GM21723 (cell line): Measurements from ENCODE around the gene SEPTIN12.

Source experiments
- ATAC-seq: cut with Tn5 transposase; IDR thresholded peaks from one replicate; pipeline ENCODE4 v1.9.1; 2021; ENCODE audit warnings: mild to moderate bottlenecking, moderate library complexity; ENCODE audit not compliant: unreplicated experiment

Gene SEPTIN12

DNA sequence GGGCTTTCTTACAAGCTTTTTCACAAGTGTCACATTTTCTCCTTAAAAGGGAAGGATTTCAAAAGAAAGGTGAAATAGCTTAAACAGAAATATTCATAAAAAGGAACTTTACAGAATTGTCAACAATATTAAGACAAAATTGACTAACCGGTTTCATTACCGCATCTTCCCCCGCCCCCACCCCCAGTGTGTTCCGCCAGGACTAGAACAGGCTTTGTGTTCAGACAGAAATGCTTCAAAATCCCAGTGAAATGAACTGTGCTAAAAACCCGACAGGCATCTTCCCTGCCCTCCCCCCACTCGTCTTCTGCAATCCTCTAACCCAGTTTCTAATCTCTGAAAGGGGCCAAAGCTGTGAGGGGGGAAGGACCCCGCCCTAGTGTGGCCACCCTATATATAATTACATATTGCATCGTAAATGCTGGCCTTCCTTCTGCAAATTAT is 15.3 kb upstream of the SEPTIN12 start:
- ATAC-seq: no peak

DNA sequence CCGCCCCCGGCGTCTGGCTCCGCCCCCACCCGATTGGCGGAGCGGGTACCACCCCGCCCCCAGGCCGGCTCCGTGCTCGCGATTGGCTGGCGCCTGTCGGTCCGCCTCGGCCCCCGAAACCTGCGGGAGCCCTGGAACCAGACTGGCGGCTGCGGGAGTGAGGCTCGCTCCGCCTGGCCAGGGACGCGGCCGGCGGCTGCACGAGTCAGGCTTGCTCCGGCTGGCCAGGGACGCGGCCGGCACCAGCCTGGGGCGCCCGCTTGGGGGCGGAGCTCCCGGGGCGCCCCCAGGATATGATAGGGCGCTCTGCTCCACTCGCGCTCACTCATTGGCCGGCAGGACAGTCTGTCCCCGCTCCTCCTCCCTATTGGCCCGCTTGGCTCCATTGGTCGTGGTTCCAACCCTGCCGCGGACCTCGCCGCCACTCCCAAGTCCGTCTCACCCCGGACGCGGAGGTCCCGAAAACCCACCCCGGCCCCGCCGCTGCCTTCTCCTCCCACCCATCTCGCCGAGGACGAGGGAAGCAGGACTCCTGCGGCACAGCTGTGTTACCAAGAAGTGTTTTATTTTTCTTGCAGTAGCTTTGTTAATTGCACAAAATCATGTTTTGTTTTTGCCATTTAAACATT is 14.6 kb upstream of the SEPTIN12 start:
- peak; percentile 91 for ATAC-seq

DNA sequence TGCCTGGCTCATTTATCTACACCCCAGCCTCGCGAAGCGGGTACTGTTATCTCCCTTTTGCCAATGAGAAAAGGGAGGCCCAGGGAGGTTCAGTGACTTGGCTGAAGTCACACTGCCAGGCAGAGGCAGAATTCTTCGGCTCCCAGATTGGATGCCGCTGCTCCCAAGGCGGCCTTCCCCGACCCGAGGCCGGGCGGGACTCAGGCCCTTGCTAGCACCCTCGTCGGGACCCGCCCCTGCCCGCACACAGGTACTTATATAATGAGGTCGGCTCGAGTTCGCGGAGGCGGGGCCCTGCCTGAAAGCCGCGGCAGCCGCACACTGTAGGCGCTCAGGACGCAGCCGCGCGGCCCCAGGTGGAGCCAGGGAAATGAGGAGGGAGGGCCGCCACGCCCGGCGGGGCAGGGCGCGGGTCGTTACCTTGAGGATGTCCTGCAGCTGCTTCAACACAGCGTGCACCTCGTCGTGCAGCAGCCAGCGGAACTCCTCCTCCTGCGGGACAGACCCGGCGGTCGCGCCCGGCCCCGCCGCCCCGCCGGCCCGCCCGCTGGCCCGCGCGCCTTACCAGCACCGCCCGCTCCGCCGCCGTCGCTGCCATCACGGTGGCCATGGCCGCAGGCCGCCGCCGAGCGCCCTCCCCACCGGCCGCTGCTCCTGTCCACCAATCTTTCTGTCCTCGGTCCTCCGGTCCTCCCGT is 14.0 kb upstream of the SEPTIN12 start, which contains the start of gene ROGDI:
Gene ROGDI (minus strand): TSS at position 672 of the 697 bp plus-strand sequence. CDS start 62 bp downstream, at position 610.
- ATAC-seq: peak; percentile 60

DNA sequence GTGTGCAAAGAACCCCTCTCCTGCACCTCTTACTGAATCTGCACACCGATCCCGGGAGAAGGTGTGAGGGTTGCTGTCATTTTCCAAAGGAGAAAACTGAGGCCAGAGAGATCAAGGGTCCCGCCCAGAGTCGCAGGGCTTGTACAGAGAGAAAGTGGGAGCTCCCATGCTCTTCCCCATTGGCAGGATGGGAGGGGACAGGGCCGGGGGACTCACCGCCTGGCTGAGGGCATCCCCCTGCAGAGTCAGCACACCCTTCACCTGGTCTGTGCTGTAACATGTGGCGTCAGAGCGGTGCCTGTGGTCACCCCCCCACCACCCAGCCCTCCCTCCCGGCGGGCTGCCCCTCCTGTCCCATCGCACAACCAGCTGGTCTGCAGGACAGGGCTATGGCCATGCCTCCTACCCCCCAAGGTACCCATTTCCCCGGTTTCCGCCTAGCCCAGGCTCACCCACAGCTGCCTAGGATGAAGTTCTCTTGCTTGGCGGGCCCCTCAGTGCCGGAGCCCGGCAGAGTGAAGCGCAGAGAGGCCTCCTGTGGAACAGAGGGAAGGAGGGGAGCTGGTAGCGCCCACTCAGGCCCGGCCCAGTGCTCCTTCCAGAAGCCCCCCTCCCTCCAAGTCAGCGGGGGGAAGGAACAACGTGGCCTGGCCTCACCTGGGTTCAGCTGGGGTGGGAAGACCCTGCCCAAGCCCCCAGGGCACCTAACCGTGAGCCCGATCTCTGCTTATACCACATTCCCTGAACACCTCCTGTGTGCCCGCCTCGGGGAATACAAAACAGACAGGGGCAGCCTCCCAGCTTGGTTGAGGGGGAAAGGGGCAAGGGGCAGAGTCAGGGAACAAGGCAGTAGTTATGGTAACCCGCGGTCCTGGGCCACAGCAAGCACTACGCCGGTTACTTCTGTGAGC is 13.2 kb upstream of the SEPTIN12 start:
- no peak for ATAC-seq

DNA sequence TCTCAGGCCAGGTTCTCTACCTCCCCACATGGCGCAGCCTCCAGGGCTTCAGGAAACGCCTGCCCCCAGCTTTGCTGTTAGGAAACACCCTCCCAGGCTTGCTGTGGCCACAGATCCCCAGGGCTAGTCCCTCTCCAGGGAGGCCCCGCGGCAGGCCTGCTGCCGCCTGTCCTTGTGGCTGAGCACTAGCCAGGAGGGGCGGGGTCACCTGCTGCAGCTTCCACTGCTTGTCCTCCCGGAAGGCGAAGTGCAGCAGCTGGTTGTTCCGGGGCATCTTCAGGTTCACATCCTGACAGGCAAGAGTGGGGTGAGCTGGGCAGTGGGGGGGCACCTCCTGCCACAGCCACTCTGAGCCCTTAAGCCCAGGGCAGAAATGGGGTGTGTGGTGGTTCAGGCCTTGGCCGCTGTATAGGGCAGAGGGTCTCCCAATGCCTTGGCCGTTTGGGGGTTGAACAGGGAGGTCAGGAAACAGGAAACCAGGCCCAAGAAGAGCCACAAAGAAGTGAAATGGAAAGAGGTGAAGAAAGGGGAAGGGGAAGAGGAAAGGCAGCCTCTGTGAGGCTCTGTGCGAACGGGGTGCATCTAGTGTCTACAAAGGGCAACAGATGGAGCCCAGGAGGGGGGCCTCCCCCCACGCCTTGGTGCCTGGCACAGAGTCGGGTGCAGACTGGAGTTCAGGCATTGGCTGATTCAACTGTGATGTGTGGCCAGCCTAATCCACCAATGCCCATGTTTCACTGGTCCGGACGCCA is 12.3 kb upstream of the SEPTIN12 start:
- ATAC-seq: no peak

DNA sequence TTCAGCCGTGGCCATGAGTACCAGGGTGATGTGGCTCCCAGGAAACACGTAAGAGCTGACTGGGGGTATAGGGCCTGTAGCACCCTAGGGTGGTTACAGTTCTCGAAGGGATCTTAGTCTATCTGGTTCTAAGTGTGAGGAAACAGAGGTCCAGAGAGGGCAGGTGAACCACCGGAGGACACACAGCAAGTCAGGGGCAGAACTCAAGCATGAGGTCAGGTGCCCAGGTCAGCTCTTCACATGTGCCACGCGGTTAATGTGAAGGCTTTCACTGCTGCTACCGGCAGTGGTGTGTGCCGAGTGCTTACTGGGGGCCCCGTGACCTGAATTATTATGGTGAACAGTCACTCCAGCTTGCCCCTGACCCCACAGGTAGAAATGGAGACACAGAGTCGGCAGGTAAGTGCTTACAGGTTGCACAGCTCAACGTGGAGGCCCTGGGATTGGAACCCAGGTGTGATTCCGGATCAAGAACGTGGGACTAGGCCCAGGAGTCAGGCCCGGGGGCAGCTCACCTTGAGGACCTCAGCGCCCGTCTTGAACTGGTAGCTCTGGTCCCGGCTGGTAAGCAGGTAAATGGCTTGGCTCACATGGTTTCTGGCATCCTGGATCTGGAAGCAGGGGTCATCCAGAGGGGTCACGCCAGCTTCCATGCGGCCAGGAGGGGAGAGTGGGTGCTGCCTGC is 11.2 kb upstream of the SEPTIN12 start:
- no peak for ATAC-seq

DNA sequence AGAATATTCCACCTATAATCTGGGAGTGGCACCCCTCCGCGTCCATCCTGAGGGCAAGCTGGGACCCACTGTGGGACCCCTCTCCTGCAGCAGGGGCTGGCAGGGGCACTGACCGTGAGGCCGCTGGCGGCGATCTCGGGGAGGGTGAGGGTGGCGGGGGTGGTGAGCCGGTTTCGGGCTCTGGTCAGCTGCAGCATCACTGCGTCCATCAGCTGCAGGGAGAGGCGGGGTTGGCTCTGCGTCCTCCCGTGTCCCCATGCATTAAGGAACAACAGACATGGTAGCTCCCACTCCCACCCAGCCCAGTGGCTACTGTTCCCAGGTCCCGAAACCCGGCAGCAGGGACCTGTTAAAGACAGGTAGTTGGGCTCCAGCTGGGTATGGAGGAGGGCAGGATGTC is 10.3 kb upstream of the SEPTIN12 start:
- ATAC-seq: no peak

DNA sequence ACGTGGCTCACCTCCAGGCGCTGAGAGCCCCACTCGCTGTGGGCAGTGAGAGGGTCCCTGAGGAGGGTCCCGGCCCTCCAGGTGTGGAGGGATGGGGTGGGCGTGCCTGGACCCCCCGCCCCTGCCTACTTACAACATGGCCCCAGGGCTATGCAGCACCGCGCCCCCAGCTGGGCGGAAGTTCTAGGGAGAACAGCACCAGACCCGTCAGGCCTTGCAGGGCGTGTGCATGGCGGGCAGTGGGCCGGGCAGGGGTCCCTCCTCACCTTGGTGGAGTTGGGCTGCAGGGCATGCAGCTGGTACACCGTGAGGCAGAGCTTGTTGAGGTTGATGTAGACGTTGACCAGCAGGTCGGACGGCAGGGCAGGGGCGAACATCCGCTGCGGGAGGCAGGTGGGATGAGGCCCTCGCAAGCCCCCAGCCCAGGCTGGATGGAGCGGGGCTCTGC is 9.7 kb upstream of the SEPTIN12 start:
- ATAC-seq: no peak

DNA sequence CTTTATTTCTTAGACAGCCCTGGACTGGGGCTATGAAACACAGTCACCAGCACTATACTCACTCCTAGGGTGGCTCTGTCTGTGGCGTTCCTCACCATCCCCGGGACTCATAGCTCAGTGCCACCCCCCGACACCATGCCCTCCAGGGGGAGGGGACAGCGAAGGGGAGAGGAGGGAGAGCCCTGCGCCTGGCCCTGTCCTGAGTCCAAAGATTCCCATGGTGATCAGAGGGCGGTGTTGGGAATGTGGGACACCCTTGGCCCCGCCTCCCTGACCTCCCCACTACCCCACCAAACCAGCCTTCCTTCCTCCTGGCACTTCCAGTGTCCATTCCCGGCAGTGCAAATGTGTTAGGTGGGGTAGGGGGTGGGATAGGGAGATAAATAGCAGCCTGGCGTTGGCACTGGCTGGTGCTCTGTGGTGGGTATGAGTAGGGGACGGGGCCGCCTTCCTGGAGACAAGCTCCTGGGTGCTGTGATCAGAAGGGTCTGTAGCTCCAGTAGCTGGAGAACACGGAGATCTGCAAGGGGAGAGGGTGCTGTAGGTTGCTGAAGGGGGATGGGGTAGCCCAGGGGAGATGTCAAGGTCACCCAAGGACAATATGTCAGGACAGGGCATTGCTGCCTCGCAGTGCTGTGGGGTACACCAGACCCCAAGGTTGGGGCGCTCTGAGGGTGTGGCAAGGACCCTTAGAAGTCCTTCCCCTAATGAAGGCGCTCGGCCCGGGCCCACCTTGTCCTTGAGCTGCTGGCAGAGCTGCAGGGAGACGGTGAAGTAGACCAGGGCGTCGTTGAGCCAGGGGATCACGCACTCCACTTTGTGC is 9.0 kb upstream of the SEPTIN12 start:
- ATAC-seq: no peak

DNA sequence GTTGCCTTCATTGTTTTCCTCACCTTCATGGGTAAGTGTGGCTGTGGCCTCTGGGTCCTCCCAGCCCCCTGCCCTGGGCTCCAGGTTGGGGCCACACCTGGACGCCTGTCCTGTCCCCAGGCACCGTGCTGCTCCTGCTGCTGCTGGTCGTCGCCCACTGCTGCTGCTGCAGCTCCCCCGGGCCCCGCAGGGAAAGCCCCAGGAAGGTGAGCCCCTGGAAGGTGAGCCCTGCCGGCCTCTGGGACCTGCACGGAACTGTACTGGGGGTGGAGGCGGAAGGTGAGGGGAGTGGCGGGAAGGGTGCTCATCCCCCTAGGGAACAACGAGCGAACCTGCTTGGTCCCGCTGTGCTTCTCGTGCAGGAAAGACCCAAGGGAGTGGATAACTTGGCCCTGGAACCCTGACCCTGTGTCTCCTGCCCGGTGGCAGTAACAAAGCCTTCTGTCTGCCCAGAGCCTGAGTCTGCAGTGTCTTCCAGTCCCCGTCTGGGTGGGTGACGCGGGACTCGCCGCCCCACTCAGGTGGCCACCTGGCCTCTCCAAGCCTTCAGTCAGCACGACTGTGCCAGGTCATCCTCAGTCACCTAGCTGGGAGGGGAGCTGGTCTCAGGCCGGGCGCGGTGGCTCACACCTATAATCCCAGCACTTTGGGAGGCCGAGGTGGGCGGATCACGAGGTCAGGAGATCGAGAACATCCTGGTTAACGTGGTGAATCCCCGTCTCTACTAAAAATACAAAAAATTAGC is 7.9 kb upstream of the SEPTIN12 start:
- ATAC-seq: no peak

DNA sequence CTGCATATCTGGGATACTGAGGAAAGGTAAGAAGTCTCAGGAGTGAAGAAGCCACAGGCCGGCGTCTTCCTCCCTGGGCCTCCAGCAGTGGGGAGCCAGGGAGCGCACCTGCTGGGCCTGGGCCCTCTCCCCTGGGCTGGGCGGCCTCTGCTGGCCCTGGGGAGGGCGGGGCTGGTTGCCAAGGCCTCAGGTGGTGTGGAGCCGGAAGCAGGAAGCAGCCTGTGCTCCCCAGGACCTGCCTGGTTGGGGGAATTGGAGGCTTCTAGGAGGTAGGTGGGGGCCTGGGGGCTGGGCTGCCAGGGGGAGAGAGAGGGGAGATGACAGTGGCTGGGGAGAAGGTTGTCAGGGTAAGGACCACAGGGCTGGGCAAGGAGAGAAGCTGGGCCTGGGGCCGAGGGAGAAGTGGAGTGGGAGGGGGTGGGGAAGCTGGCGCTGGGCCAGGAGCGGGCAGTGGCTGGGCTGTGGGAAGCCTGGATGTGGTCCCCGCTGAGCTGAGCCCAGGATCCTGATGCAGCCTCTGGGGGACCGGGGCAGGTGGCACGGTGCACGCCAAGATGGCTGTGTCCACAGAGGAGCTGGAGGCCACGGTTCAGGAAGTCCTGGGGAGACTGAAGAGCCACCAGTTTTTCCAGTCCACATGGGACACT is 7.2 kb upstream of the SEPTIN12 start, which contains the start of gene SMIM22:
Gene SMIM22 (plus strand): TSS at position 189 of the 647 bp plus-strand sequence. CDS start 366 bp downstream, at position 555.
- ATAC-seq: no peak

DNA sequence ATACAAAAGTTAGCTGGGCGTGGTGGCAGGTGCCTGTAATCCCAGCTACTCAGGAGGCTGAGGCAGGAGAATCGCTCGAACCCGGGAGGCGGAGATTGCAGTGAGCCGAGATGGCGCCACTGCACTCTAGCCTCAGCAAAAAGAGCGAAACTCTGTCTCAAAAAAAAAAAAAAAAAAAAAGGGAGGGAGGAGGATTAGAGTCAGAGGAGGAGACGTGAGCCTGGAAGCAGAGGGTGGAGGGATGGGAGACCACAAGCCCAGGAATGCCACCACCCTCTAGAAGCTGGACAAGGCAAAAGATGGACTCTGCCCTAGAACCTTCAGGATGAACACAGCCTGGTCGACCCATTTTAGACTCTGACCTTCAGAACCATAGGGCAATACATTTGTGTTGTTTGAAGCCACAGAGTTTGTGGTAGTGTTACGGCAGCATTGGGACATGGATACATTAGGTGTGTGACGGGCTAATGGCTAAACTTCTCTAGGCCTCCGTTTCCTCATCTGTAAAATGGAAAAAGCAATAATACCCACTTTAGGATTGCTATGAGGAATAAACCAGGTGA is 4.9 kb upstream of the SEPTIN12 start:
- ATAC-seq: no peak

DNA sequence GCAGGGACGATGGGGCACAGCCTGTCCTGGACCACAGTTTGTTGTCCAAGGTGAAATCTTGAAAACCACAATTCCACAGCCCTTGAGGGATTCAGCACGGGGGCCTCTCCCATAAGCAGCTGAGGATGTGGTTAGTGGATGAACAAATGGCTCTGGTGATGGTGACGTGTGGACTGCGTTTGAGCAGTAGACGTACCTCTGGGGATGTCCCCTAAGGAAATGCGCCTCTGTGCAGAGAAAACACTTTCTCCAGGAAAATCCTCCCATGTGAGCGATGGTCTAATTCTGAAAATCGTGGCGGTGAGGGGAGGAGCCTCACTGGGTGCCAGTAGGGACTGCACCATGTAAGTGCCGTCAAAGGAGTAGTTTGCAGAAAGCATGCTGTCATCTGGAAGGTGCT is 2.7 kb upstream of the SEPTIN12 start:
- ATAC-seq: no peak

DNA sequence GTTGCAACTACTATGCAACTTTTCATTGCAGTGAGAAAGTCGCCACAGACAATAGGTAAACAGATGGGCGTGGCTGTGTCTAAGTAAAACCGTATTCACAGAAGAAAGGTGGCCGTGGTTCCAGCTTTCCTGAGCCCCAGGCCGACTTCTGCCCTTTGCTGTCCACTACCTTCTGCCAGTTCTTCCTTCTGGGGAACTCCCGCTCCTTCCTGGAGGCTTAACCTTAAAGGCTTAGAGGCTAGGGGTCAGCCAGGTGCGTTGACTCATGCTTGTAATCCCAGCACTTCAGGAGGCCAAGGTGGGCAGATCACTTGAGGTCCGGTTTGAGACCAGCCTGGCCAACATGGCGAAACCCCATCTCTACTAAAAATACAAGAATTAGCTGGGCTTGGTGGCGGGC is 2.1 kb upstream of the SEPTIN12 start:
- ATAC-seq: no peak

DNA sequence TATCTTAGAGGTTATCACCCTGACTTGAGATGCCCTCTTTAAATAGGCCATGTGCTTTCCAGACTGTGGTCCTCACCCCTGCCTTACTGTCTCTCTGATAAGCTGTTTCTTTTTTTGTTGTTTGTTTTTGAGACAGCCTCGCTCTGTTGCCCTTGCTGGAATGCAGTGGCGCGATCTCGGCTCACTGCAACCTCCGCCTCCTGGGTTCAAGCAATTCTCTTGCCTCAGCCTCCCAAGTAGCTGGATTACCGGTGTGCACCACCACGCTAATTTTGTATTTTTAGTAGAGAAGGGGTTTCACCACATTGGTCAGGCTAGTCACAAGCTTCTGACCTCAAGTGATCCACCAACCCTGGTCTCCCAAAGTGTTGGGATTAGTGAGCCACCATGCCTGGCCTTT is 765 bp upstream of the SEPTIN12 start:
- no peak for ATAC-seq

DNA sequence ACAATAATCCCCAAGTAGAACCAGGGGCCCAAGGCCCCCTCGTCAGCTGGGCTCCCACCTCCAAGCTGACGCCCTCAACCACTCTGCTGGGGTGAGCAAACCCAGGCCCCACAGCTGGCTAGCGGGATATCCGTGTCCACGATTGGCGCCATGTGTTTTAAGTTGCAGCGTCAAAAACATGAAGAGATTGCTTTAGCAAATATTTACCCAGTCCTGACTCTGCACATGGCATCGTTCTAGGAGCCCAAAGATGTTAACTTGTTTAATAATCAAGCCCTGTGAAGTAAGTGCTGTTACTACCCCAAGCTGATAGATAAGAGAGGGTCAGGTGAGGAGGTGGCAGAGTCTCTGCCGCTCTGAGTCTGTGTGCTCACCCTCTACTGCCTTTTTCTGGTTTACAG is 344 bp upstream of the SEPTIN12 start:
- no peak for ATAC-seq

DNA sequence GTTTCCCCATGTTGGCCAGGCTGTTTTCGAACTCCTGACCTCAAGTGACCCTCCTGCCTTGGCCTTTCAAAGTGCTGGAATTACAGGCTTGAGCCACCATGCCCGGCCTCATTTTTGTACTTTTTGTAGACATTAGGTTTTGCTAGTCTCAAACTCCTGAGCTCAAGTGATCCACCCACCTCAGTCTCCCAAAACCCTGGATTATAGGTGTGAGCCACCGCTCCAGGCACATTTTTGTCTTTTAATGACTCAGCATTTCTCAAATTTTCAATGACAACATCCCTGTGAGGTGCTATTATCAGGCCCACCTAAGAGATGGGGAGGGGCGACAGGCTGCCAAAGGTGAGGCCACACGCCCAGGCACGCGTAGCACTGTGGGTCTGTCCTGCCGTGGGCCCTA is 1.1 kb downstream of the SEPTIN12 start:
- no peak for ATAC-seq
